Lower leg skin (tissue), 3 donors: ENCODE data around the gene TAC4.

Experiments
- POLR2A ChIP-seq, 2 donors: fragments of 450-650 bp; IDR thresholded peaks; one replicate each; pipeline ENCODE4 v1.6.1; 2016 to 2017; ENCODE audit warnings: antibody characterized with exemption in 2 of 2, mild to moderate bottlenecking in 1 of 2, moderate library complexity in 1 of 2
- TF ChIP-seq, protein P1 (sequence below), 3 donors: fragments of 450-650 bp; IDR thresholded peaks; one replicate each; pipeline ENCODE4 v1.5.1; 2016; ENCODE audit warnings: antibody characterized with exemption in 3 of 3, mild to moderate bottlenecking in 3 of 3, moderate library complexity in 2 of 3

- TF ChIP-seq POLR2A (IDR thresholded peaks at IDR 0.05): no peak
- TF ChIP-seq, protein P1, sequence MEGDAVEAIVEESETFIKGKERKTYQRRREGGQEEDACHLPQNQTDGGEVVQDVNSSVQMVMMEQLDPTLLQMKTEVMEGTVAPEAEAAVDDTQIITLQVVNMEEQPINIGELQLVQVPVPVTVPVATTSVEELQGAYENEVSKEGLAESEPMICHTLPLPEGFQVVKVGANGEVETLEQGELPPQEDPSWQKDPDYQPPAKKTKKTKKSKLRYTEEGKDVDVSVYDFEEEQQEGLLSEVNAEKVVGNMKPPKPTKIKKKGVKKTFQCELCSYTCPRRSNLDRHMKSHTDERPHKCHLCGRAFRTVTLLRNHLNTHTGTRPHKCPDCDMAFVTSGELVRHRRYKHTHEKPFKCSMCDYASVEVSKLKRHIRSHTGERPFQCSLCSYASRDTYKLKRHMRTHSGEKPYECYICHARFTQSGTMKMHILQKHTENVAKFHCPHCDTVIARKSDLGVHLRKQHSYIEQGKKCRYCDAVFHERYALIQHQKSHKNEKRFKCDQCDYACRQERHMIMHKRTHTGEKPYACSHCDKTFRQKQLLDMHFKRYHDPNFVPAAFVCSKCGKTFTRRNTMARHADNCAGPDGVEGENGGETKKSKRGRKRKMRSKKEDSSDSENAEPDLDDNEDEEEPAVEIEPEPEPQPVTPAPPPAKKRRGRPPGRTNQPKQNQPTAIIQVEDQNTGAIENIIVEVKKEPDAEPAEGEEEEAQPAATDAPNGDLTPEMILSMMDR (IDR thresholded peaks at IDR 0.05): no peak
These were observed 34.6 kb upstream of the TAC4 start for GRCh38 chr17:49882434-49882833.
